ENCODE data around the gene ERCC6L2.

The ERCC6L2 gene

DNA sequence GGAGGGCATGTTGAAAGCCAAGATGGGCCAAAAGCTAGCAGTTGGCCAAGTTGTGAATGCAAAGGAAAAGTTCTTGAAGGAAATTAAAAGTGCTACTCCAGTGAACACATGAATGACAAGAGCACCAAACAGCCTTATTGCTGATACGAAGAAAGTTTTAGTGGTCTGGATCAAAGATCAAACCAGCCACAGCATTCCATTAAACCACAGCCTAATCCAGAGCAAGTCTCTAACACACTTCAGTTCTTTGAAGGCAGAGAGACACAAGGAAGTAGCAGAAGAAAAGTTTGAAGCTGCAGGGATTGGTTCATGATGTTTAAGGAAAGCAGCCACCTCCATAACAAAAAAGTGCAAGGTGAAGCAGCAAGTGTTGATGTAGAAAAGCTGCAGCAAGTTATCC is 71.6 kb downstream of the ERCC6L2 start:
- DNase-seq (ENCODE audit: low read depth) = no peak
- no peak overlapping the region for H3K4me3 ChIP-seq (replicated peaks; ENCODE audit: low read depth, low read length)
- TF ChIP-seq, protein P1, sequence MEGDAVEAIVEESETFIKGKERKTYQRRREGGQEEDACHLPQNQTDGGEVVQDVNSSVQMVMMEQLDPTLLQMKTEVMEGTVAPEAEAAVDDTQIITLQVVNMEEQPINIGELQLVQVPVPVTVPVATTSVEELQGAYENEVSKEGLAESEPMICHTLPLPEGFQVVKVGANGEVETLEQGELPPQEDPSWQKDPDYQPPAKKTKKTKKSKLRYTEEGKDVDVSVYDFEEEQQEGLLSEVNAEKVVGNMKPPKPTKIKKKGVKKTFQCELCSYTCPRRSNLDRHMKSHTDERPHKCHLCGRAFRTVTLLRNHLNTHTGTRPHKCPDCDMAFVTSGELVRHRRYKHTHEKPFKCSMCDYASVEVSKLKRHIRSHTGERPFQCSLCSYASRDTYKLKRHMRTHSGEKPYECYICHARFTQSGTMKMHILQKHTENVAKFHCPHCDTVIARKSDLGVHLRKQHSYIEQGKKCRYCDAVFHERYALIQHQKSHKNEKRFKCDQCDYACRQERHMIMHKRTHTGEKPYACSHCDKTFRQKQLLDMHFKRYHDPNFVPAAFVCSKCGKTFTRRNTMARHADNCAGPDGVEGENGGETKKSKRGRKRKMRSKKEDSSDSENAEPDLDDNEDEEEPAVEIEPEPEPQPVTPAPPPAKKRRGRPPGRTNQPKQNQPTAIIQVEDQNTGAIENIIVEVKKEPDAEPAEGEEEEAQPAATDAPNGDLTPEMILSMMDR (IDR thresholded peaks at IDR 0.05; ENCODE audit: low read length, missing control alignments) = no peak

DNA sequence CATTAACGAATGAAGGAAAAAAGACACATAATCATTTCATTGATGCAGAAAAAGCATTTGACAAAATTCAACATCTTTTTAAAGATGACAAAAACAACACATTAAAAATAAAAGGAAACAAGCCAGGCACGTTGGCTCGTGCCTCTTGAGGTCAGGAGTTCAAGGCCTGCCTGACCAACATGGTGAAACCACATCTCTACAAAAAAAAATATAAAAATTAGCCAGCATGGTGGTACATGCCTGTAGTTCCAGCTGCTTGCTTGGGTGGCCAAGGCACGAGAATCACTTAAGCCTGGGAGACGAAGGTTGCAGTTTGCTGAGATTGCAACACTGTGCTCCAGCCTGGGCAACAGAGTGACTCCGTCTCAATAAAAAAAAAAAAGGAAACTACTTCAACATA is 77.0 kb downstream of the ERCC6L2 start:
- no peak overlapping the region for H3K4me3 ChIP-seq (replicated peaks; ENCODE audit: low read depth, low read length)
- no peak for DNase-seq (ENCODE audit: low read depth)
- TF ChIP-seq, protein P1 (IDR thresholded peaks at IDR 0.05; ENCODE audit: low read length, missing control alignments) = no peak

DNA sequence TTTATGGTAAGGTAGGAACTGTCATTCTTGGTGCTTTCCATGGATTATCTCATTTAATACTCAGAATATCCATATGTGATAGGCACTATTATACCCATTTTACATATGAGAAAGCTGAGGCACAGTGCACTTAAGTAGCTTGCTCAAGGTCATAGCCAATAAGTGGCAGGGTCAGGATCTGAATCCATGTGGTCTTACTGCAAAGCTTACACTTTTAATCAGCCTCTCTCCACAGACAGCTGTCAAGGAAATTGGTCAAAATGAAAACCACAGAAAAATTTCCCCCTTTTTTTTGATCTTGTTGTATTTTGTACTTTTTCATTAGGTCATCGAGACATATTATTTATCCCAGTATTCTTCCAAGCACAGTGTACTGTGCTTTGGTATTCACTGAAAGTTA is 78.5 kb downstream of the ERCC6L2 start:
- TF ChIP-seq, protein P1 (IDR thresholded peaks at IDR 0.05; ENCODE audit: low read length, missing control alignments) = no peak
- no peak overlapping the region for H3K4me3 ChIP-seq (replicated peaks; ENCODE audit: low read depth, low read length)
- no peak for DNase-seq (ENCODE audit: low read depth)

DNA sequence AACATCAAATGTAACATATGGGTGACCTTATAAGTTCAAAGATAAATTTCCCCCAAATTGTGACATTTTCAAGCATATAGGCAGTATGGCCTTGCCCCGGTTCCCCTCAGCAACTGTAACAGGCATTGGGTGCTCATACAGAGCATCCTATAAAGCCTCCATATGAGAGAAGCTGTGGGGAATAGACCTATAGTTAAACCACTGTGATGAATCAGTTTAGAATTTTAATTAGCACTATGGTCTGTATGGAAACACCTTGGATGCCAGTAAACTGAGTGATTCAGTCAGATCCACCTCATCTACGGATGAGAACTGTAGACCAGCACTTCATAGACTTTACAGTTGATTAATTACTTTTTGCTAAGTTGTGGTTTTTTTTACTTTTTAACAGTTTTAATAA is 79.4 kb downstream of the ERCC6L2 start:
- TF ChIP-seq, protein P1 (IDR thresholded peaks at IDR 0.05; ENCODE audit: low read length, missing control alignments) = no peak
- no peak overlapping the region for H3K4me3 ChIP-seq (replicated peaks; ENCODE audit: low read depth, low read length)
- DNase-seq (ENCODE audit: low read depth) = no peak

DNA sequence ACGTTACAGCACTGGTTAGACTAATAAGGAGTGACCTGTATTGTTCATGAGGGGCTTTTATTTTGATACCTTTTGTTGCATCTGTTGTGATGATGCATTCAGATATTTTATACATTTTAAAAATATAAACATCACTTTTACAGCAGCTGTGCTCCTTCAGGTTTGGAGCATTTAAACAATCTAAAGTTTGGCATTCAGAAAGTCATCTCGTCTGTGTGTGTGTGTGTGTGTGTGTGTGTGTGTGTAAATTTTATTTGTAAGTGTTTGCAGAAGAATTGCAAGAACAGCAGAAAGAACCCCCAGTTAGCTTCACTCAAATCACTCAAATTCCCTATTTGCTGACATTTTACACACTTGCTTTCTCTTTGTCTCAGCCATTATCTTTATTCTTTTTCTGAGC is 87.4 kb downstream of the ERCC6L2 start:
- DNase-seq (ENCODE audit: low read depth) = no peak
- no peak overlapping the region for H3K4me3 ChIP-seq (replicated peaks; ENCODE audit: low read depth, low read length)
- TF ChIP-seq, protein P1 (IDR thresholded peaks at IDR 0.05; ENCODE audit: low read length, missing control alignments) = no peak

DNA sequence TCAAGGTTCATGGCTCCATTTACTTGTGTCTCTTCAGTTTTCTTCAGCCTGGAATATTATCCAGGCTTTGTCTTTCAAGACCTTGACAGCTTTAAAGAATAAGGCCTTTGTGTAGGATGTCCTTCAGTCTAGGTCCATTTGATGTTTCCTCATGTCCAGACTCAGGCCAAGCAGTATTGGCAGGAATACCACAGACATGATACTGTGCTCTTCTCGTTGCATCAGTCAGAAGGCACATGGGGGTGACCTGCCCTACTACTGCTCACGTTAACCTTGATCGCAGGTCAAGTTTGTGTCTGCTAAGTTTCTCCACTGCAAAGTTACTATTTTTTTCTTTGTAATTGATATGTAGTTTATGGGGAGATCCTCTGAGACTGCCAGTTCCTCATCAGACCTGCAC is 88.2 kb downstream of the ERCC6L2 start:
- H3K4me3 ChIP-seq (replicated peaks; ENCODE audit: low read depth, low read length) = no peak overlapping the region
- no peak for DNase-seq (ENCODE audit: low read depth)
- TF ChIP-seq, protein P1 (IDR thresholded peaks at IDR 0.05; ENCODE audit: low read length, missing control alignments) = no peak

DNA sequence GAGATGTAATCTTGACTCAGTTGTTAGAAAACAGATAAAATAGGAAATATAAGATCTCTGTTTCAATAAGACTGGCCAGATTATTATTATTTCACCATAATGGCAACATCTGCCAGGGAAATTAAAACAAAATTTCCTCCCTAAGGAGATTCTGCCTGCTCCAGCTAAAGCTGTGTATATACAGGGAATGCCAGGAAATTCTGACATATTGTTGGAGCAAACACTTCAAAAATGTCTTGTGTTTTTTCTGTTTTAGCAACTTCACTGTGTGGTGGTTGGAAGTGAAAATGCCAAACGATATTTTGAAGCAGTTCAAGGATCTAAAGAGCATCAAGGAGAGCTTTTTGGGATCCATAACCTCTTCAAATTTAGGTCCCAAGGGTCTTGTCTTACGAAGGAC is 90.8 kb downstream of the ERCC6L2 start:
- TF ChIP-seq, protein P1 (IDR thresholded peaks at IDR 0.05; ENCODE audit: low read length, missing control alignments) = no peak
- DNase-seq (ENCODE audit: low read depth) = no peak
- H3K4me3 ChIP-seq (replicated peaks; ENCODE audit: low read depth, low read length) = no peak overlapping the region

Data from fibroblast of pulmonary artery (primary cell).